Suprapubic skin (tissue), 4 donors: ENCODE data around the gene TFB2M.

ENCODE experiments used
- EP300 ChIP-seq: sonication (generic); formaldehyde crosslinking; IDR thresholded peaks from one replicate; pipeline ENCODE4 v1.6.1; 2017; ENCODE audit warnings: antibody characterized with exemption
- POLR2A ChIP-seq, 2 donors: fragments of 450-650 bp; IDR thresholded peaks; one replicate each; pipeline ENCODE4 v1.6.1; 2017; ENCODE audit warnings: antibody characterized with exemption in 2 of 2, mild to moderate bottlenecking in 2 of 2, moderate library complexity in 2 of 2
- POLR2AphosphoS5 ChIP-seq, 3 donors: sonication (generic); formaldehyde crosslinking; IDR thresholded peaks; one replicate each; pipeline ENCODE4 v1.6.1; 2017; ENCODE audit warnings: antibody characterized with exemption in 3 of 3
- TF ChIP-seq, protein P1 (sequence below), 2 donors: fragments of 200-600 bp in 1 of 2; fragments of 450-650 bp in 1 of 2; sonication (generic) in 1 of 2; IDR thresholded peaks; one replicate each; pipeline ENCODE4 v1.5.1; 2016 to 2019; ENCODE audit warnings: antibody characterized with exemption in 2 of 2, mild to moderate bottlenecking in 1 of 2, moderate library complexity in 1 of 2

DNA sequence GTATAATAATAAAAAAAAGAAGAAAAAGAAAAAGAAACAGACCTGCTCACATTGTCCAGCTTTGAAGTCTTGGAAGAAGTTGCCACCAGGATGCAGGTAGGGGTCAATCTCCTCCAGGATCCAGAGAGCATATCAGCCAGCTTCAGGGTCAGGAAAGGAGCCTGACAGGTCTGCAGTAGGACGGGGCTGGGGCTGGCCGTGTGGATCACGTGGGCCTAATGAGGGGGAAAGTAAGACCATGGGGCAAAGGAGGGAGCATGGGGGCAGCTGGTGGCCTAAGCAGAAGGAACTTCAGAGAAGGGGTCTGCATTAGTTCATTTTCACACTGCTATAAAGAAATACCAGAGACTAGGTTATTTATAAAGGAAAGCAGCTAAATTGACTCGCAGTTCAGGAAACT is 39.7 kb downstream of the TFB2M start:
- TF ChIP-seq POLR2AphosphoS5 (IDR thresholded peaks at IDR 0.05): no peak
- TF ChIP-seq, protein P1, sequence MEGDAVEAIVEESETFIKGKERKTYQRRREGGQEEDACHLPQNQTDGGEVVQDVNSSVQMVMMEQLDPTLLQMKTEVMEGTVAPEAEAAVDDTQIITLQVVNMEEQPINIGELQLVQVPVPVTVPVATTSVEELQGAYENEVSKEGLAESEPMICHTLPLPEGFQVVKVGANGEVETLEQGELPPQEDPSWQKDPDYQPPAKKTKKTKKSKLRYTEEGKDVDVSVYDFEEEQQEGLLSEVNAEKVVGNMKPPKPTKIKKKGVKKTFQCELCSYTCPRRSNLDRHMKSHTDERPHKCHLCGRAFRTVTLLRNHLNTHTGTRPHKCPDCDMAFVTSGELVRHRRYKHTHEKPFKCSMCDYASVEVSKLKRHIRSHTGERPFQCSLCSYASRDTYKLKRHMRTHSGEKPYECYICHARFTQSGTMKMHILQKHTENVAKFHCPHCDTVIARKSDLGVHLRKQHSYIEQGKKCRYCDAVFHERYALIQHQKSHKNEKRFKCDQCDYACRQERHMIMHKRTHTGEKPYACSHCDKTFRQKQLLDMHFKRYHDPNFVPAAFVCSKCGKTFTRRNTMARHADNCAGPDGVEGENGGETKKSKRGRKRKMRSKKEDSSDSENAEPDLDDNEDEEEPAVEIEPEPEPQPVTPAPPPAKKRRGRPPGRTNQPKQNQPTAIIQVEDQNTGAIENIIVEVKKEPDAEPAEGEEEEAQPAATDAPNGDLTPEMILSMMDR (IDR thresholded peaks at IDR 0.05): no peak
- no peak for TF ChIP-seq POLR2A (IDR thresholded peaks at IDR 0.05)
- no peak for TF ChIP-seq EP300
